ENCODE data around the gene HUWE1. TPM values are rescaled to one million over a fixed set of nuclear protein-coding genes. Genes with fewer than 3 reads are reported as not detected.
A peak's percentile ranks its signal among the peaks of the same experiment; 100 is the strongest.

Gene HUWE1
- total RNA-seq, 6 experiments from 2014 or later: 68.0 to 93.5 (median 84.0) TPM

GRCh38 chrX:53639257-53639656, 47.3 kb downstream of the HUWE1 start:
- H3K36me3 ChIP-seq: peaks cover 0 to 24% (median 1%) of the 10 kb centered on the region in 4 donors
- TF ChIP-seq POLR2A (IDR thresholded peaks at IDR 0.05): no peak
- TF ChIP-seq, protein P1, sequence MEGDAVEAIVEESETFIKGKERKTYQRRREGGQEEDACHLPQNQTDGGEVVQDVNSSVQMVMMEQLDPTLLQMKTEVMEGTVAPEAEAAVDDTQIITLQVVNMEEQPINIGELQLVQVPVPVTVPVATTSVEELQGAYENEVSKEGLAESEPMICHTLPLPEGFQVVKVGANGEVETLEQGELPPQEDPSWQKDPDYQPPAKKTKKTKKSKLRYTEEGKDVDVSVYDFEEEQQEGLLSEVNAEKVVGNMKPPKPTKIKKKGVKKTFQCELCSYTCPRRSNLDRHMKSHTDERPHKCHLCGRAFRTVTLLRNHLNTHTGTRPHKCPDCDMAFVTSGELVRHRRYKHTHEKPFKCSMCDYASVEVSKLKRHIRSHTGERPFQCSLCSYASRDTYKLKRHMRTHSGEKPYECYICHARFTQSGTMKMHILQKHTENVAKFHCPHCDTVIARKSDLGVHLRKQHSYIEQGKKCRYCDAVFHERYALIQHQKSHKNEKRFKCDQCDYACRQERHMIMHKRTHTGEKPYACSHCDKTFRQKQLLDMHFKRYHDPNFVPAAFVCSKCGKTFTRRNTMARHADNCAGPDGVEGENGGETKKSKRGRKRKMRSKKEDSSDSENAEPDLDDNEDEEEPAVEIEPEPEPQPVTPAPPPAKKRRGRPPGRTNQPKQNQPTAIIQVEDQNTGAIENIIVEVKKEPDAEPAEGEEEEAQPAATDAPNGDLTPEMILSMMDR (IDR thresholded peaks at IDR 0.05): no peak
- intact Hi-C loops (cut with DNase I): no loop called here
- no peak overlapping the region for H3K4me3 ChIP-seq
- H3K27me3 ChIP-seq: no peaks in the 10 kb centered on the region
- peaks cover 0 to 5% (median 0%) of the 10 kb centered on the region in 4 donors for H3K9me3 ChIP-seq
- no peak for ATAC-seq
- no peaks in the 10 kb centered on the region for H3K4me1 ChIP-seq
- H3K27ac ChIP-seq: no peak overlapping the region
- no peak for DNase-seq

GRCh38 chrX:53637479-53637878, 49.0 kb downstream of the HUWE1 start:
- Histone ChIP-seq H3K4me1 (no peaks in the 10 kb centered on the region), H3K9me3 (peaks cover 0 to 5% (median 0%) of the 10 kb centered on the region in 4 donors), H3K4me3 (no peak overlapping the region), H3K27me3 (no peaks in the 10 kb centered on the region), H3K36me3 (peaks cover 0 to 23% (median 1%) of the 10 kb centered on the region in 4 donors), H3K27ac (no peak overlapping the region)
- intact Hi-C loops (cut with DNase I): no loop called here
- WGBS (ENCODE audit: insufficient coverage, low coverage, low lambda C conversion rate, missing lambda C conversion rate): 51% methylated on average over 2 of the region's 2 CpGs
- TF ChIP-seq POLR2A (IDR thresholded peaks at IDR 0.05): no peak
- TF ChIP-seq, protein P1 (IDR thresholded peaks at IDR 0.05): no peak
- ATAC-seq (no peak), DNase-seq (no peak)

- ATAC-seq: no peak
- intact Hi-C loops (cut with DNase I): no loop called here
- peaks cover 0 to 70% (median 5%) of the 10 kb centered on the region in 4 donors for H3K36me3 ChIP-seq
Observed at GRCh38 chrX:53631156-53631555, 55.4 kb downstream of the HUWE1 start.

GRCh38 chrX:53630261-53630660, 56.3 kb downstream of the HUWE1 start:
- no peak for TF ChIP-seq POLR2A (IDR thresholded peaks at IDR 0.05)
- TF ChIP-seq, protein P1 (IDR thresholded peaks at IDR 0.05): no peak
- peak; percentile 29 to 67 (median 62) for ATAC-seq
- no peaks in the 10 kb centered on the region for H3K4me1 ChIP-seq
- H3K27ac ChIP-seq: no peak overlapping the region
- H3K27me3 ChIP-seq: no peaks in the 10 kb centered on the region
- H3K36me3 ChIP-seq: peaks cover 0 to 79% (median 5%) of the 10 kb centered on the region in 4 donors
- intact Hi-C loops (cut with DNase I): no loop called here
- no peak overlapping the region for H3K4me3 ChIP-seq
- no peaks in the 10 kb centered on the region for H3K9me3 ChIP-seq
- DNase-seq: no peak
- WGBS (ENCODE audit: insufficient coverage, low coverage, low lambda C conversion rate, missing lambda C conversion rate): 21% methylated on average over 4 of the region's 4 CpGs

More at GRCh38 chrX:53631156-53631555, 55.4 kb downstream of the HUWE1 start:
- no peaks in the 10 kb centered on the region for H3K9me3 ChIP-seq
- 66% methylated on average over 2 of the region's 2 CpGs for WGBS (ENCODE audit: insufficient coverage, low coverage, low lambda C conversion rate, missing lambda C conversion rate)
- H3K4me3 ChIP-seq: no peak overlapping the region
- no peak for DNase-seq
- H3K27me3 ChIP-seq: no peaks in the 10 kb centered on the region
- no peak for TF ChIP-seq POLR2A (IDR thresholded peaks at IDR 0.05)
- TF ChIP-seq, protein P1 (IDR thresholded peaks at IDR 0.05): no peak
- H3K4me1 ChIP-seq: no peaks in the 10 kb centered on the region
- no peak overlapping the region for H3K27ac ChIP-seq

GRCh38 chrX:53622431-53622830, 64.1 kb downstream of the HUWE1 start:
- no peak overlapping the region for H3K4me3 ChIP-seq
- H3K36me3 ChIP-seq: peaks cover 0 to 60% (median 7%) of the 10 kb centered on the region in 4 donors
- DNase-seq: no peak
- H3K27ac ChIP-seq: no peak overlapping the region
- H3K27me3 ChIP-seq: no peaks in the 10 kb centered on the region
- no peak for TF ChIP-seq POLR2A (IDR thresholded peaks at IDR 0.05)
- TF ChIP-seq, protein P1 (IDR thresholded peaks at IDR 0.05): no peak
- no peaks in the 10 kb centered on the region for H3K9me3 ChIP-seq
- intact Hi-C loops (cut with DNase I): no loop called here
- no peak for ATAC-seq
- 74% methylated on average over 2 of the region's 2 CpGs for WGBS (ENCODE audit: insufficient coverage, low coverage, low lambda C conversion rate, missing lambda C conversion rate)
- no peaks in the 10 kb centered on the region for H3K4me1 ChIP-seq
